ENCODE measurements around the gene TNIP3.
"Not testable (repeated sequence)": the region's sequence is repeated elsewhere in the genome, so short reads cannot be mapped to it uniquely, and the experiment has no call there.

Gene TNIP3

GRCh38 chr4:121164291-121164690, at the start of gene TNIP3:
Gene TNIP3 (minus strand): TSS chr4:121164321. CDS start chr4:121164125, 196 bp downstream.
- no peak for DNase-seq (ENCODE audit: low spot score)

GRCh38 chr4:121212806-121213205, 48.7 kb upstream of the TNIP3 start:
- DNase-seq (ENCODE audit: low spot score), result no peak

- no peak for DNase-seq (ENCODE audit: low spot score)
Measured at GRCh38 chr4:121209171-121209570, 45.0 kb upstream of the TNIP3 start.

- no peak for DNase-seq (ENCODE audit: low spot score)
Measured at GRCh38 chr4:121208244-121209007, 44.3 kb upstream of the TNIP3 start.

GRCh38 chr4:121205777-121206176, 41.7 kb upstream of the TNIP3 start:
- not testable (repeated sequence) for DNase-seq (ENCODE audit: low spot score)

- no peak for DNase-seq (ENCODE audit: low spot score)
Measured at GRCh38 chr4:121200795-121201472, 36.8 kb upstream of the TNIP3 start.

- DNase-seq (ENCODE audit: low spot score), result no peak
Measured at GRCh38 chr4:121199742-121200561, 35.8 kb upstream of the TNIP3 start.

- no peak for DNase-seq (ENCODE audit: low spot score)
Measured at GRCh38 chr4:121198251-121198650, 34.1 kb upstream of the TNIP3 start.

GRCh38 chr4:121195649-121196048, 31.5 kb upstream of the TNIP3 start:
- no peak for DNase-seq (ENCODE audit: low spot score)

GRCh38 chr4:121192480-121192879, 28.4 kb upstream of the TNIP3 start:
- peak; percentile 16 for DNase-seq (ENCODE audit: low spot score)

- DNase-seq (ENCODE audit: low spot score), result no peak
Measured at GRCh38 chr4:121192013-121192412, 27.9 kb upstream of the TNIP3 start.

- no peak for DNase-seq (ENCODE audit: low spot score)
Measured at GRCh38 chr4:121191361-121191760, 27.2 kb upstream of the TNIP3 start.

- DNase-seq (ENCODE audit: low spot score), result no peak
Measured at GRCh38 chr4:121190389-121190788, 26.3 kb upstream of the TNIP3 start.

- DNase-seq (ENCODE audit: low spot score), result no peak
Measured at GRCh38 chr4:121189326-121190215, 25.4 kb upstream of the TNIP3 start.

- DNase-seq (ENCODE audit: low spot score), result no peak
Measured at GRCh38 chr4:121187206-121187605, 23.1 kb upstream of the TNIP3 start.

GRCh38 chr4:121185960-121186359, 21.8 kb upstream of the TNIP3 start:
- no peak for DNase-seq (ENCODE audit: low spot score)

GRCh38 chr4:121183989-121184388, 19.9 kb upstream of the TNIP3 start:
- DNase-seq (ENCODE audit: low spot score), result no peak

- DNase-seq (ENCODE audit: low spot score), result no peak
Measured at GRCh38 chr4:121183361-121183760, 19.2 kb upstream of the TNIP3 start.

GRCh38 chr4:121182296-121182695, 18.2 kb upstream of the TNIP3 start:
- no peak for DNase-seq (ENCODE audit: low spot score)

GRCh38 chr4:121181493-121181892, 17.4 kb upstream of the TNIP3 start:
- no peak for DNase-seq (ENCODE audit: low spot score)

- no peak for DNase-seq (ENCODE audit: low spot score)
Measured at GRCh38 chr4:121180558-121180957, 16.4 kb upstream of the TNIP3 start.

All from SW480 (cell line).